DMS153 treated with DMSO at 0.1 percent for 48 hours (cell line): ENCODE data around the gene APOO.

Source experiments
- DNase-seq: peaks from one replicate; lab custom pipeline; 2025; ENCODE audit not compliant: unreplicated experiment; lab: John Stamatoyannopoulos, UW

Gene APOO

GRCh38 chrX:23788946-23789345 is 118.8 kb downstream of the APOO start:
- no peak for DNase-seq

GRCh38 chrX:23788521-23788920 is 119.2 kb downstream of the APOO start:
- DNase-seq = no peak

GRCh38 chrX:23787745-23788118 is 120.0 kb downstream of the APOO start:
- DNase-seq = no peak

- DNase-seq = no peak
Observed at GRCh38 chrX:23786268-23786815, 121.4 kb downstream of the APOO start.

- no peak for DNase-seq
Observed at GRCh38 chrX:23785580-23785979, 122.2 kb downstream of the APOO start.

- no peak for DNase-seq
Observed at GRCh38 chrX:23784470-23785331, 123.0 kb downstream of the APOO start.

- DNase-seq = no peak
Observed at GRCh38 chrX:23783589-23784469, 123.9 kb downstream of the APOO start.
